Activated T-cell treated with anti-CD3 and anti-CD28 coated beads, Interleukin-2, amount 50 U/mL, for 72 hours (primary cell): ENCODE measurements around the gene ST3GAL6. TPM values are rescaled to one million over a fixed set of nuclear protein-coding genes. Genes with fewer than 3 reads are reported as not detected.

Experiments
- ATAC-seq, 2 donors: fragments of 150-1000 bp; cut with Tn5 transposase; replicated peaks in 1 of 2; 2 replicates each; pipeline ENCODE4 v1.10.0; 2021; ENCODE audit warnings: moderate library complexity in 2 of 2, mild to moderate bottlenecking in 1 of 2
- DNase-seq, 2 donors: peaks; one replicate each; pipeline ENCODE4 v3.0.0; 2021 to 2022; ENCODE audit warnings: mixed read lengths in 1 of 2
- H3K27ac Mint-ChIP-seq: one replicate; pipeline ENCODE4 v1.8.0; 2022; ENCODE audit warnings: mild to moderate bottlenecking, moderate library complexity, mixed read lengths
- H3K27me3 Mint-ChIP-seq: one replicate; pipeline ENCODE4 v1.8.0; 2022; ENCODE audit warnings: low read depth, mixed read lengths
- H3K36me3 Mint-ChIP-seq, 2 donors: one replicate each; pipeline ENCODE4 v1.8.0; 2022; ENCODE audit warnings: mixed read lengths in 2 of 2, mild to moderate bottlenecking in 1 of 2; ENCODE audit not compliant: insufficient read depth in 2 of 2
- H3K4me1 Mint-ChIP-seq: one replicate; pipeline ENCODE4 v1.8.0; 2022; ENCODE audit warnings: low read depth, mixed read lengths
- H3K4me3 Mint-ChIP-seq, 2 donors: one replicate each; pipeline ENCODE4 v1.8.0; 2022; ENCODE audit warnings: mild to moderate bottlenecking in 2 of 2, mixed read lengths in 2 of 2, moderate library complexity in 2 of 2
- H3K9me3 Mint-ChIP-seq, 2 donors: one replicate each; pipeline ENCODE4 v1.8.0; 2022; ENCODE audit warnings: mixed read lengths in 2 of 2
- total RNA-seq, 2 donors: library from RNA; stranded (reverse); gene quantifications; one replicate each; pipeline ENCODE4 v1.2.3, GENCODE V29; 2022

ST3GAL6 gene
- total RNA-seq, 2 donors from 2014 or later, result 0.07 to 1.5 TPM

- no peak overlapping the region for H3K4me3 Mint-ChIP-seq
- H3K4me1 Mint-ChIP-seq, result peaks cover 39% of the 10 kb centered on the region
- H3K9me3 Mint-ChIP-seq, result no peaks in the 10 kb centered on the region
Observed at GRCh38 chr3:98784042-98784441, 20.9 kb downstream of the ST3GAL6 start.

DNA sequence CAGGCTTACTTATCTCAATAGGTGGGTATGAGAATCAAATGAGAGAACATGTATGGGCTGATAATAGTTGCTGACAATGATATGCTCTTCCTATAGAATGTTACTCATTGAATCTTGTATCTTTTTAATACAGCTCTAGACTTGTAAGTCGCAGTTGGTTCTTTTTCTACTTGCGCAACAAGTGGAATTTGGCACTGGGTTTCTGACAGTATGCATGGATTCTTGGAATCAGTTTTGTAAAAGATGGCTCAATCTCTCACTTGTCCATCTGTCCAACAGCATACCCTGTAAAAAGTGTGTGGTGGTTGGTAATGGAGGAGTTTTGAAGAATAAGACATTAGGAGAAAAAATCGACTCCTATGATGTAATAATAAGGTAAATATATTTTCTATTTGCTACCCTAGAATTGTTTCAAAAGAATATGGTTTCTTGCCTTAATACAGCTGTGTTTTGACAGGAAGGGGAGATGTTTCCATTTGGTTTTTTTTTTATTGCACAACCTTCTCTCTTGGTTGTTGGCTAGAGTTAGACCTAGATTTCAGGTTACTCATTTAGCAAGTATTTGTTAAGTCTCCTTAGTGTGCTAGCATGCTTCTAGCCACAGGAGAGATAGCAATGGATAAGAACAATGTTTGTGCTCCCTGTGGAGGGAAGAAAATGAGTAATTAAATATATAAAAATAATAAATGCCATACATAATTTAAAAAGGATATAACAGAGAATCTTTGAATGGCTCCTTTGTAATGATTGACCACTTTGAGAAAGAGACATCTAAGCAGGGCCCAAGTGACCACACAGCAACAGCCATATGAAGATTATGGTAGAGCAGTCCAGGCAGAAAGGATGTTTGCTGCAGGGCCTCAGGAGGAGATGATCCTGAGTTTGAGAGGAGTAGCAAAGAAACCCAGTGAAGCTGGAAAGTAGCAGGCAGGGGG, 21.8 kb downstream of the ST3GAL6 start:
- DNase-seq (no peak), ATAC-seq (peak; percentile 72 to 77)
- H3K4me1 Mint-ChIP-seq, result peaks cover 30% of the 10 kb centered on the region
- H3K27me3 Mint-ChIP-seq, result peaks cover 15% of the 10 kb centered on the region
- H3K36me3 Mint-ChIP-seq, result no peaks in the 10 kb centered on the region
- no peak overlapping the region for H3K27ac Mint-ChIP-seq
- no peaks in the 10 kb centered on the region for H3K9me3 Mint-ChIP-seq
- H3K4me3 Mint-ChIP-seq, result peak overlapping the region in 1 of 2 donors; percentile 25

More at GRCh38 chr3:98784042-98784441, 20.9 kb downstream of the ST3GAL6 start:
- H3K27me3 Mint-ChIP-seq, result peaks cover 16% of the 10 kb centered on the region
- ATAC-seq (no peak), DNase-seq (no peak)
- H3K27ac Mint-ChIP-seq, result no peak overlapping the region
- no peaks in the 10 kb centered on the region for H3K36me3 Mint-ChIP-seq

- Mint-ChIP-seq H3K27ac (no peak overlapping the region), H3K27me3 (peaks cover 20% of the 10 kb centered on the region), H3K4me1 (peaks cover 28% of the 10 kb centered on the region), H3K4me3 (no peak overlapping the region), H3K36me3 (no peaks in the 10 kb centered on the region), H3K9me3 (no peaks in the 10 kb centered on the region)
- ATAC-seq (peak; percentile 47 to 49), DNase-seq (no peak)
Observed at GRCh38 chr3:98786364-98787006, 23.3 kb downstream of the ST3GAL6 start.

DNA sequence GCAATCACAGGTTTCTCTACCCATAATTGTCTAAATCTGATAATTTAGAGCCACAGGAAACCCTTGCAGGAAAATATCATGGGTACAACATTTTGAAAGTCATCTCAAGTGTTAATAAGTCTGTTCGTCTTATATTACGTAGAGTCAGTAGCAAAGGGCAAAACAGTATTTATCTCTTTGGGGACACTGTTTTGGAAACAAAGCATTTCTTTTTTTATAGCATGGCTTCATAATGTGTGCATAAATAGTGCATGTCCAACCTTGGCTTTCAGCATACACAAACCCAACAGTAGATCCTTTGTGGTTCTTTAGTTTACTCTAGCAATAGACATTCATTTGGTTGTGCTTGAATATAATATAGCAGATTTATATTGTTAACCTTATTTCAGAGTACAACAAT, 24.0 kb downstream of the ST3GAL6 start:
- Mint-ChIP-seq H3K27me3 (peaks cover 20% of the 10 kb centered on the region), H3K4me1 (peaks cover 28% of the 10 kb centered on the region), H3K9me3 (no peaks in the 10 kb centered on the region), H3K36me3 (no peaks in the 10 kb centered on the region), H3K4me3 (no peak overlapping the region), H3K27ac (no peak overlapping the region)
- DNase-seq (no peak), ATAC-seq (no peak)

GRCh38 chr3:98788651-98789050, 25.5 kb downstream of the ST3GAL6 start:
- peaks cover 28% of the 10 kb centered on the region for H3K4me1 Mint-ChIP-seq
- ATAC-seq, result no peak
- no peak overlapping the region for H3K27ac Mint-ChIP-seq
- no peak overlapping the region for H3K4me3 Mint-ChIP-seq
- H3K27me3 Mint-ChIP-seq, result peaks cover 20% of the 10 kb centered on the region
- no peaks in the 10 kb centered on the region for H3K9me3 Mint-ChIP-seq
- DNase-seq, result no peak
- no peaks in the 10 kb centered on the region for H3K36me3 Mint-ChIP-seq

- Mint-ChIP-seq H3K27me3 (peaks cover 9% of the 10 kb centered on the region), H3K27ac (no peak overlapping the region), H3K9me3 (no peaks in the 10 kb centered on the region), H3K4me3 (no peak overlapping the region), H3K4me1 (peaks cover 7% of the 10 kb centered on the region), H3K36me3 (no peaks in the 10 kb centered on the region)
- ATAC-seq (no peak), DNase-seq (no peak)
Observed at GRCh38 chr3:98791341-98792325, 28.5 kb downstream of the ST3GAL6 start.

GRCh38 chr3:98793971-98794370, 30.8 kb downstream of the ST3GAL6 start:
- no peak for DNase-seq
- peaks cover 9% of the 10 kb centered on the region for H3K27me3 Mint-ChIP-seq
- H3K27ac Mint-ChIP-seq, result no peak overlapping the region
- no peaks in the 10 kb centered on the region for H3K36me3 Mint-ChIP-seq
- no peaks in the 10 kb centered on the region for H3K9me3 Mint-ChIP-seq
- H3K4me1 Mint-ChIP-seq, result no peaks in the 10 kb centered on the region
- no peak for ATAC-seq
- H3K4me3 Mint-ChIP-seq, result no peak overlapping the region

DNA sequence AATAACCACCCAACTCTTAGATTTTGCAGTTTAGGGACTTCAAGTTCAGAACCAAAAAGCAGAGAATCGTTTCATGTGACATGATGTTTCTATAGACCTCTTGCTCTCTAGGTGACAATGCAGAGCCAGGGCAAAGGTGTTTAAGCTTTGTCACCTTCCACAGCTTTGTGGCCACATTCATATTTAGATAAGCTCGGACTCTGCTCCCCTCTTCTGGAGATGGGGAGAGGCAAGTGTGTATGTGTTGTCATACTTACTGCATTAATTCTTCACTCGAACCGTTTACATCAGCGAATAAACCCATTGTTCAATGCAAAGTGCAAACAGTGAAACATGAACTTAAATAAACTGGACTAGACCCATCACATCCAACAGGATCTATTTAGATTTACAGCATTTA, 33.2 kb downstream of the ST3GAL6 start:
- Mint-ChIP-seq H3K27me3 (no peaks in the 10 kb centered on the region), H3K27ac (no peak overlapping the region), H3K9me3 (no peaks in the 10 kb centered on the region), H3K36me3 (no peaks in the 10 kb centered on the region), H3K4me1 (no peaks in the 10 kb centered on the region), H3K4me3 (no peak overlapping the region)
- no peak for ATAC-seq
- no peak for DNase-seq

GRCh38 chr3:98797905-98798304, 34.8 kb downstream of the ST3GAL6 start:
- Mint-ChIP-seq H3K27me3 (no peaks in the 10 kb centered on the region), H3K4me3 (no peak overlapping the region), H3K36me3 (no peaks in the 10 kb centered on the region), H3K4me1 (no peaks in the 10 kb centered on the region), H3K9me3 (no peaks in the 10 kb centered on the region), H3K27ac (no peak overlapping the region)
- no peak for DNase-seq
- ATAC-seq, result no peak

DNA sequence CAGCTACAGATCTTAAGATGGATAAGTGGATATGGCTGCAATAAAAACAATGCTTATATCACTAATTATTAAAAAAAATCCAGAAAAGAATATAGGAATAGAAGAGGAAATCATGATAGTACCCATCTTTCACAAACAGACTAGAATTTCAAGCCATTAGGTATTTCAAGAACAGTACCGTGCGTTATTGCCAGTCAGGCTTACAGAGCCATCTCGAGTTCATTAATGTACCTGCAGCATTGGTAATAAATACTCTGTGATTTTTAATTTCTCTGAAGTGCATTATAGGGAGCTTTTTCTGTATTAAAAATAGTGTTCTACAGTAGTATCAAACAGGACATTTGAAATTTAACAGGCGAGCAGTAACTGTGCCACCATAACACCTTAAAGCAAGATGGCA, 35.7 kb downstream of the ST3GAL6 start:
- Mint-ChIP-seq H3K9me3 (no peaks in the 10 kb centered on the region), H3K27me3 (no peaks in the 10 kb centered on the region), H3K4me3 (no peak overlapping the region), H3K36me3 (no peaks in the 10 kb centered on the region), H3K4me1 (no peaks in the 10 kb centered on the region), H3K27ac (no peak overlapping the region)
- DNase-seq (no peak), ATAC-seq (no peak)

- ATAC-seq (no peak), DNase-seq (no peak)
- H3K27me3 Mint-ChIP-seq, result no peaks in the 10 kb centered on the region
- H3K9me3 Mint-ChIP-seq, result peaks cover 0 to 2% of the 10 kb centered on the region in 2 donors
- H3K4me1 Mint-ChIP-seq, result no peaks in the 10 kb centered on the region
- no peaks in the 10 kb centered on the region for H3K36me3 Mint-ChIP-seq
- no peak overlapping the region for H3K27ac Mint-ChIP-seq
- no peak overlapping the region for H3K4me3 Mint-ChIP-seq
Observed at GRCh38 chr3:98799479-98799878, 36.3 kb downstream of the ST3GAL6 start.

DNA sequence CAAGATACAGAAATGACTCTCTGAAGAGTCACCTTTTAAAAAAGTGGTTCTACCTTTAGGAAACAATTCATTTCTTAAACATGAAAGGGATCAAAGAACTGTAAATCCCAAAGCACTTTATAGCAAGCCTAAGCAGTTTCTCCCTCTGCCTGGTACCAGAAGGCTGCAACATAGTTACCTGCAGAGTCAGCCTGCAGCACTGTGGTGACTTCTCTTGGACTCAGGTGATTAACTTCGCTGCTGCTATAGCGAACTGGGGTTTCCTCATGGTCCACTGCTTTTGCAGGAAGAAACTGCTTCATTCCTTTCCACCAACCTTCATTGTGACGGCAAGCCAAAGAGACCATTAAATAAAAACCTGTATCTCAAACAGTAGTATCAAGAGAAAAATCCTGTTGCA, 37.3 kb downstream of the ST3GAL6 start:
- Mint-ChIP-seq H3K27me3 (no peaks in the 10 kb centered on the region), H3K4me3 (no peak overlapping the region), H3K4me1 (no peaks in the 10 kb centered on the region), H3K27ac (no peak overlapping the region), H3K36me3 (no peaks in the 10 kb centered on the region), H3K9me3 (peaks cover 0 to 2% of the 10 kb centered on the region in 2 donors)
- ATAC-seq (no peak), DNase-seq (no peak)
